Stimulated activated CD8-positive, alpha-beta memory T cell treated with anti-CD3 and anti-CD28 coated beads, Interleukin-4, amount 100 ng/mL, for 4 hours (primary cell): ENCODE results near the gene PCDHGB4.
"Not testable (repeated sequence)": the region's sequence is repeated elsewhere in the genome, so short reads cannot be mapped to it uniquely, and the experiment has no call there.

ENCODE experiments used
- DNase-seq, 2 donors: peaks; one replicate each; pipeline ENCODE4 v3.0.0-alpha.2; 2020; ENCODE audit warnings: low read depth in 2 of 2, low spot score in 1 of 2

PCDHGB4 gene

GRCh38 chr5:141397756-141398551, 10.5 kb downstream of the PCDHGB4 start, which contains the start of gene PCDHGB5:
TSS of gene PCDHGB5 (plus strand) at chr5:141397947. CDS start at chr5:141398128, 181 bp downstream.
- DNase-seq: not testable (repeated sequence)

DNA sequence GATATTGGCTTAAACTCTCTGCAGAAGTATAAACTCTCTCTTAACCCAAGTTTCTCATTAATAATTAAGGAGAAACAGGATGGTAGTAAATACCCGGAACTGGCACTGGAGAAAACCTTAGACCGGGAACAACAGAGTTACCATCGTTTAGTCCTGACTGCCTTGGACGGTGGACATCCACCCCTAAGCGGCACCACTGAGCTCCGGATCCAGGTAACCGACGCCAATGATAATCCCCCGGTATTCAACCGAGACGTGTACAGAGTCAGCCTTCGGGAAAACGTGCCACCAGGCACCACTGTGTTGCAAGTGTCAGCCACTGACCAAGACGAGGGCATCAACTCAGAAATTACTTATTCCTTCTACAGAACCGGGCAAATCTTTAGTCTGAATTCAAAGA, 11.1 kb downstream of the PCDHGB4 start:
- DNase-seq: no peak

DNA sequence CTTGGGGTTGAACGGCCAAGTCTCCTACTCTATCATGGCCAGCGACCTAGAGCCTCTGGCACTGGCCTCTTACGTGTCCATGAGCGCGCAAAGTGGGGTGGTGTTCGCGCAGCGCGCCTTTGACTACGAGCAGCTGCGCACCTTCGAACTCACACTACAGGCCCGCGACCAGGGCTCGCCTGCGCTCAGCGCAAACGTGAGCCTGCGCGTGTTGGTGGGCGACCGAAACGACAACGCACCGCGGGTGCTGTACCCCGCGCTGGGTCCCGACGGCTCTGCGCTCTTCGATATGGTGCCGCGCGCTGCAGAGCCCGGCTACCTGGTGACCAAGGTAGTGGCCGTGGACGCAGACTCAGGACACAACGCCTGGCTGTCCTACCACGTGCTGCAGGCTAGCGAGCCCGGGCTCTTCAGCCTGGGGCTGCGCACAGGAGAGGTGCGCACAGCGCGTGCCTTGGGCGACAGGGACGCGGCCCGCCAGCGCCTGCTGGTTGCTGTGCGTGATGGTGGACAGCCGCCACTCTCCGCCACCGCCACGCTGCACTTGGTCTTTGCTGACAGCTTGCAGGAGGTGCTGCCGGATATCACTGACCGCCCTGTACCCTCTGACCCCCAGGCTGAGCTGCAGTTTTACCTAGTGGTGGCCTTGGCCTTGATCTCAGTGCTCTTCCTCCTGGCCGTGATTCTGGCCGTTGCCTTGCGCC, 12.2 kb downstream of the PCDHGB4 start:
- DNase-seq: no peak

- no peak for DNase-seq
These were observed 15.2 kb downstream of the PCDHGB4 start, which contains the start of gene PCDHGA9 for GRCh38 chr5:141402553-141403243. TSS of gene PCDHGA9 (plus strand) at chr5:141402778. CDS start at chr5:141402953, 175 bp downstream.

- DNase-seq: no peak
These were observed 15.9 kb downstream of the PCDHGB4 start for GRCh38 chr5:141403387-141403786.

DNA sequence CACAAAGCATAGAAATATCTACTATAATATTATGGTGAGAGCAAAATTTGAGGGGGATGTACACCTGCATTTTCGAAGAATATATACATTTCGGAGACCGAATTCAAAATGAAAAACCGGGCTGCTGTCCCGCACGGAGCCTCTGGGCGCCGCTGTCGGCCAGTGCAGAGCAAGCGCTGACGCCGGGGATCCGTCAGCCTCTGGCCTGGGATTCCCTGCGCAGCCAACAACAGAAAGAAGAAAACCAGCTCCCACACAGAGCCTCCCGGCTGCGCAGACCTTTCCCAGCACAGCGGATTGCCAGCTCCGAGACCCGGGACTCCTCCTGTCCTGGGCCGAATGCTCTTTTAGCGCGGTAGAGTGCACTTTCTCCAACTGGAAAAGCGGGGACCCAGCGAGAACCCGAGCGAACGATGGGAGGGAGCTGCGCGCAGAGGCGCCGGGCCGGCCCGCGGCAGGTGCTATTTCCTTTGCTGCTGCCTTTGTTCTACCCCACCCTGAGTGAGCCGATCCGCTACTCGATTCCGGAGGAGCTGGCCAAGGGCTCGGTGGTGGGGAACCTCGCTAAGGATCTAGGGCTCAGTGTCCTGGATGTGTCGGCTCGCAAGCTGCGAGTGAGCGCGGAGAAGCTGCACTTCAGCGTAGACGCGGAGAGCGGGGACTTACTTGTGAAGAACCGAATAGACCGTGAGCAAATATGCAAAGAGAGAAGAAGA, 20.4 kb downstream of the PCDHGB4 start, which contains the start of gene PCDHGB6:
TSS of gene PCDHGB6 (plus strand) at position 232 of the 716 bp plus-strand sequence. CDS start at position 414, 182 bp downstream.
- not testable (repeated sequence) for DNase-seq

DNA sequence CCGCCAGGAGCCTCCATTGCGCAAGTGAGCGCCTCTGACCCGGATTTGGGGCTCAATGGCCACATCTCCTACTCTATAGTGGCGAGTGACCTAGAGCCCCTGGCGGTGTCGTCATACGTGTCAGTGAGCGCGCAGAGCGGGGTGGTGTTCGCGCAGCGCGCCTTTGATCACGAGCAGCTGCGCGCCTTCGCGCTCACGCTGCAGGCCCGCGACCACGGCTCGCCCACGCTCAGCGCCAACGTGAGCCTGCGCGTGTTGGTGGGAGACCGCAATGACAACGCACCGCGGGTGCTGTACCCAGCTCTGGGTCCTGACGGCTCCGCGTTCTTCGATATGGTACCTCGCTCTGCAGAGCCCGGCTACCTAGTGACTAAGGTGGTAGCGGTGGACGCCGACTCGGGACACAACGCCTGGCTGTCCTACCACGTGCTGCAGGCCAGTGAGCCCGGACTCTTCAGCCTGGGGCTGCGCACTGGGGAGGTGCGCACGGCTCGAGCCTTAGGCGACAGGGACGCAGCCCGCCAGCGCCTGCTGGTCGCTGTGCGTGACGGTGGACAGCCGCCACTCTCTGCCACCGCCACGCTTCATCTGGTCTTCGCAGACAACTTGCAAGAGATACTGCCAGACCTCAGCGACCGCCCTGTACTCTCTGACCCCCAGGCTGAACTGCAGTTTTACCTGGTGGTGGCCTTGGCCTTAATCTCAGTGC, 22.3 kb downstream of the PCDHGB4 start:
- no peak for DNase-seq

GRCh38 chr5:141411575-141411974, 24.1 kb downstream of the PCDHGB4 start:
- DNase-seq: no peak

GRCh38 chr5:141412854-141413539, 25.5 kb downstream of the PCDHGB4 start, which contains the start of gene PCDHGA10:
TSS of gene PCDHGA10 (plus strand) at chr5:141412987. CDS start at chr5:141413176, 189 bp downstream.
- no peak for DNase-seq

GRCh38 chr5:141413540-141414069, 26.1 kb downstream of the PCDHGB4 start:
- no peak for DNase-seq

DNA sequence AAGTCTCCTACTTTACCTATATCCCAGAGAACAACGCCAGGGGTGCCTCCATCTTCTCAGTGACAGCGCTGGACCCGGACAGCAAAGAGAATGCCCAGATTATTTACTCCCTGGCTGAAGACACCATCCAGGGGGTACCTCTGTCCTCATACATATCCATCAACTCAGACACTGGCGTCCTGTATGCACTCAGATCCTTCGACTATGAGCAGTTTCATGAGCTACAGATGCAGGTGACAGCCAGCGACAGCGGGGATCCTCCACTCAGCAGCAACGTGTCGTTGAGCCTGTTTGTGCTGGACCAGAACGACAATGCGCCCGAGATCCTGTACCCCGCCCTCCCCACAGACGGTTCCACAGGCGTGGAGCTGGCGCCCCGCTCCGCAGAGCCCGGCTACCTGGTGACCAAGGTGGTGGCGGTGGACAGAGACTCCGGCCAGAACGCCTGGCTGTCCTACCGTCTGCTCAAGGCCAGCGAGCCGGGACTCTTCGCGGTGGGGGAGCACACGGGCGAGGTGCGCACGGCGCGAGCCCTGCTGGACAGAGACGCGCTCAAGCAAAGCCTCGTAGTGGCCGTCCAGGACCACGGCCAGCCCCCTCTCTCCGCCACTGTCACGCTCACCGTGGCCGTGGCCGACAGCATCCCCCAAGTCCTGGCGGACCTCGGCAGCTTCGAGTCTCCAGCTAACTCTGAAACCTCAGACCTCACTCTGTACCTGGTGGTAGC, 27.2 kb downstream of the PCDHGB4 start:
- DNase-seq: not testable (repeated sequence)

- not testable (repeated sequence) for DNase-seq
These were observed 27.7 kb downstream of the PCDHGB4 start for GRCh38 chr5:141415275-141415618.

DNA sequence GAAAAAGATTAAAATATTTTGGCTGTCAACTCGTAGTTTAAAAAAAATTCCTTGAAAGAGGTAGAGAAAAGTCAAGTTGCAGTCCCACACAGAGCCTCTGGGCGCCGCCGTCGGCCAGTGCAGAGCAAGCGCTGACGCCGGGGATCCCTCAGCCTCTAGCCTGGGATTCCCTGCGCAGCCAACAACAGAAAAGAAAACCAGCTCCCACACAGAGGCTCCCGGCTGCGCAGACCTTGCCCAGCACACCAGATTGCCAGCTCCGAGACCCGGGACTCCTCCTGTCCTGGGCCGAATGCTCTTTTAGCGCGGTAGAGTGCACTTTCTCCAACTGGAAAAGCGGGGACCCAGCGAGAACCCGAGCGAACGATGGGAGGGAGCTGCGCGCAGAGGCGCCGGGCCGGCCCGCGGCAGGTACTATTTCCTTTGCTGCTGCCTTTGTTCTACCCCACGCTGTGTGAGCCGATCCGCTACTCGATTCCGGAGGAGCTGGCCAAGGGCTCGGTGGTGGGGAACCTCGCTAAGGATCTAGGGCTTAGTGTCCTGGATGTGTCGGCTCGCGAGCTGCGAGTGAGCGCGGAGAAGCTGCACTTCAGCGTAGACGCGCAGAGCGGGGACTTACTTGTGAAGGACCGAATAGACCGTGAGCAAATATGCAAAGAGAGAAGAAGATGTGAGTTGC, 30.1 kb downstream of the PCDHGB4 start, which contains the start of gene PCDHGB7:
TSS of gene PCDHGB7 (plus strand) at position 184 of the 679 bp plus-strand sequence. CDS start at position 367, 183 bp downstream.
- not testable (repeated sequence) for DNase-seq

- no peak for DNase-seq
These were observed 31.8 kb downstream of the PCDHGB4 start for GRCh38 chr5:141419074-141419880.

GRCh38 chr5:141420855-141421488, 33.5 kb downstream of the PCDHGB4 start, which contains the start of gene PCDHGA11:
TSS of gene PCDHGA11 (plus strand) at chr5:141421051. CDS start at chr5:141421228, 177 bp downstream.
- DNase-seq: no peak

DNA sequence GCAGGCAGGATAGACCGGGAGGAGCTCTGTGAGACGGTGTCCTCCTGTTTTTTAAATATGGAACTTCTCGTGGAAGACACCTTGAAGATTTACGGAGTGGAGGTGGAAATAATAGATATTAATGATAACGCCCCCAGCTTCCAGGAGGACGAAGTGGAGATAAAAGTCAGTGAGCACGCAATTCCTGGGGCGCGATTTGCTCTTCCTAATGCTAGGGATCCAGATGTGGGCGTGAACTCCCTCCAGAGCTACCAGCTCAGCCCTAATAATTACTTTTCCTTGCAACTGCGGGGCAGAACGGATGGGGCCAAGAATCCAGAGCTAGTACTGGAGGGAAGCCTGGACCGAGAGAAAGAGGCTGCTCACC, 34.0 kb downstream of the PCDHGB4 start:
- DNase-seq: no peak
